ENCODE results near the gene C6orf132. TPM values are rescaled to one million over a fixed set of nuclear protein-coding genes. Genes with fewer than 3 reads are reported as not detected.

C6orf132 gene
- total and polyA plus RNA-seq, 2 experiments from 2014 or later: 22.2 to 40.9 TPM

DNA sequence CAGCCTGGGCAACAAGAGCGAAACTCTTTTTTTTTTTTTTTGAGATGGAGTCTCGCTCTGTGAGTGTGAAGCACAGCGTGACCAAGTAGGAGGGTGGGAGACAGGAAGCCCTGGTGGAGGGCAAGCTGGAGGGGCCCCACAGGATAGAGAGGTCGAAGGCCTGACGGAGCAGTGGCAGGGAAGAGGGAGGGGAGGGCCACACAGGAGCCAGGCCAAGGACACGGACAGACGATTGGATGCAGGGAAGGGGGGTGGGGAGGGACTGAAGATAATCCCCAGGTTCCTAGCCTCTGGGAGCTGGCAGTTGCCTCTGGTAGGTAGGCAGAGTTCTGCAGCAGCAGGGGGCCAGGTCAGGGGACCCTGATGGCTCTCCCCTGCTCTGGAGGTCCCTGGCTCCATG lies 20.0 kb upstream of the C6orf132 start (continued):
- TF ChIP-seq, protein P1, sequence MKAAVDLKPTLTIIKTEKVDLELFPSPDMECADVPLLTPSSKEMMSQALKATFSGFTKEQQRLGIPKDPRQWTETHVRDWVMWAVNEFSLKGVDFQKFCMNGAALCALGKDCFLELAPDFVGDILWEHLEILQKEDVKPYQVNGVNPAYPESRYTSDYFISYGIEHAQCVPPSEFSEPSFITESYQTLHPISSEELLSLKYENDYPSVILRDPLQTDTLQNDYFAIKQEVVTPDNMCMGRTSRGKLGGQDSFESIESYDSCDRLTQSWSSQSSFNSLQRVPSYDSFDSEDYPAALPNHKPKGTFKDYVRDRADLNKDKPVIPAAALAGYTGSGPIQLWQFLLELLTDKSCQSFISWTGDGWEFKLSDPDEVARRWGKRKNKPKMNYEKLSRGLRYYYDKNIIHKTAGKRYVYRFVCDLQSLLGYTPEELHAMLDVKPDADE (IDR thresholded peaks at IDR 0.05): no peak
- TF ChIP-seq EZH2phosphoT487 (IDR thresholded peaks at IDR 0.05; ENCODE audit: unreplicated experiment): no peak
- TF ChIP-seq, protein P2, sequence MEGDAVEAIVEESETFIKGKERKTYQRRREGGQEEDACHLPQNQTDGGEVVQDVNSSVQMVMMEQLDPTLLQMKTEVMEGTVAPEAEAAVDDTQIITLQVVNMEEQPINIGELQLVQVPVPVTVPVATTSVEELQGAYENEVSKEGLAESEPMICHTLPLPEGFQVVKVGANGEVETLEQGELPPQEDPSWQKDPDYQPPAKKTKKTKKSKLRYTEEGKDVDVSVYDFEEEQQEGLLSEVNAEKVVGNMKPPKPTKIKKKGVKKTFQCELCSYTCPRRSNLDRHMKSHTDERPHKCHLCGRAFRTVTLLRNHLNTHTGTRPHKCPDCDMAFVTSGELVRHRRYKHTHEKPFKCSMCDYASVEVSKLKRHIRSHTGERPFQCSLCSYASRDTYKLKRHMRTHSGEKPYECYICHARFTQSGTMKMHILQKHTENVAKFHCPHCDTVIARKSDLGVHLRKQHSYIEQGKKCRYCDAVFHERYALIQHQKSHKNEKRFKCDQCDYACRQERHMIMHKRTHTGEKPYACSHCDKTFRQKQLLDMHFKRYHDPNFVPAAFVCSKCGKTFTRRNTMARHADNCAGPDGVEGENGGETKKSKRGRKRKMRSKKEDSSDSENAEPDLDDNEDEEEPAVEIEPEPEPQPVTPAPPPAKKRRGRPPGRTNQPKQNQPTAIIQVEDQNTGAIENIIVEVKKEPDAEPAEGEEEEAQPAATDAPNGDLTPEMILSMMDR (conservative IDR thresholded peaks at IDR 0.05; ENCODE audit: low read depth in 2 of 2): no peak
- TF ChIP-seq ZNF331 (CRISPR knock-in tag; IDR thresholded peaks at IDR 0.05; ENCODE audit: low read depth): no peak
- TF ChIP-seq ZNF114 (CRISPR knock-in tag; IDR thresholded peaks at IDR 0.05): no peak
- TF ChIP-seq STAT1 (IDR thresholded peaks at IDR 0.05; ENCODE audit: unreplicated experiment): no peak

DNA sequence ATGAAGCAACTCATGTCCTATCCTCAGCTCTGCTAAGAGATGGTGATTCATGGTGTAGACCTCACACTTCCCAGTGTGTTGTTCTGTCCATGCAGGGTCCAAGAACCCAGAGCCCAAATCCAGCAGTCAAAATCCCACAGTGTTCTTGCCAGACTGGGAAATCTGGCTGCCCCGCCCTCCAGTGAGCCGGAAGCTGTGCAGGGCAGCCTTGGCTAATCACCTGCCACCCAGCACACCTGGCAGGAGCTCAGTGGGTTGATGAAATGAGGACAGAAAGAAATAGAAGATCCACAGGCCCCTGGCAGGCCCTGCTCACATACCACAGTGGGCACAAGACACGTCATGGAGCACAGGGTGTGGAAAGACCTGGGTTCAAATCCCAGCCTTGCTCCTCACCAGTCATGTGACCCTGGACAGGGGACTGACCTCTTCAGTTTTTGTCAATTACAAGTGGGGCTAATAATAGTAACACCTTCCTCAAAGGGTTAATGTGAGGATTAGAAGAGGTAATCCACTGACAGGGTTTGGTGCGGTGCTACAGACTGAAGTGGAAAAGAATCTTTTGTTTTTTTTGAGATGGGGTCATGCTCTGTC lies 17.1 kb upstream of the C6orf132 start:
- Histone ChIP-seq H3F3A (replicated peaks; ENCODE audit: low read depth) (no peaks in the 10 kb centered on the region; the same call in 1 of the 2 replicates), H3K4me1 (ENCODE audit: insufficient read depth) (peaks cover 14% of the 10 kb centered on the region), H2AFZ (no peak overlapping the region), H3K27me3 (ENCODE audit: insufficient read depth) (no peaks in the 10 kb centered on the region), H3K36me3 (ENCODE audit: insufficient read depth) (no peaks in the 10 kb centered on the region), H4K20me1 (replicated peaks; ENCODE audit: insufficient read depth) (no peaks in the 10 kb centered on the region), H3K4me3 (no peak overlapping the region), H3K4me2 (no peak overlapping the region), H3K79me2 (replicated peaks; ENCODE audit: insufficient read depth) (no peaks in the 10 kb centered on the region), H3K9me2 (ENCODE audit: insufficient read depth) (no peaks in the 10 kb centered on the region), H3K27ac (ENCODE audit: low read depth) (no peak overlapping the region)
- Mint-ChIP-seq H3K4me1 (peaks cover 41% of the 10 kb centered on the region), H3K36me3 (ENCODE audit: low read depth) (no peaks in the 10 kb centered on the region), H3K9me3 (no peaks in the 10 kb centered on the region), H3K4me3 (no peak overlapping the region), H3K27ac (no peak overlapping the region), H3K27me3 (ENCODE audit: insufficient read depth, low read depth, poor library complexity) (peaks cover 13% of the 10 kb centered on the region)
- DNase-seq (ENCODE audit: low spot score): no peak
- no peak for ATAC-seq
- no peak for TF ChIP-seq EZH2phosphoT487 (IDR thresholded peaks at IDR 0.05; ENCODE audit: unreplicated experiment)

DNA sequence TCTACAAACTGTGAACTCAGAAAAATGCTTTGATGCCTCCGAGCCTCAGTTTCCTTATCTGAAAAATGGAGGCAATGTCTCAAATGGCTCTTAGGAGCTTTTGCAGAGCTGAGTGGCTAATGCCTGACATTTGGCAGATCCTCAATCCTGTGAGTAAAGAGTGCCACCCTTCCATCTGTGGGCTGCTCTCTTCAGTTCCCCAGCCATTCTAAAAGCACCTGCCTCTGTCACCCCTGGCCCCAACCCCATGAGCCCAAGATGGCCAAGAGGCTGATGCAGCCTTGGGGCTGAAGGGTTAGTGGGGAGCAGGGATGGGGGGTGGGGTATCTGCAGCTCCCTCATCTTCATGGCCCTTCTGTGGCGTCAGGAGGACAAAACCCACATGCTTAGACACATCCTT lies 16.2 kb upstream of the C6orf132 start:
- Mint-ChIP-seq H3K4me1 (peaks cover 38% of the 10 kb centered on the region), H3K27me3 (ENCODE audit: insufficient read depth, low read depth, poor library complexity) (peaks cover 15% of the 10 kb centered on the region), H3K36me3 (ENCODE audit: low read depth) (no peaks in the 10 kb centered on the region), H3K4me3 (no peak overlapping the region), H3K27ac (no peak overlapping the region), H3K9me3 (no peaks in the 10 kb centered on the region)
- Histone ChIP-seq H2AFZ (no peak overlapping the region), H3K4me3 (no peak overlapping the region), H3F3A (replicated peaks; ENCODE audit: low read depth) (no peaks in the 10 kb centered on the region; the same call in 1 of the 2 replicates), H3K79me2 (replicated peaks; ENCODE audit: insufficient read depth) (no peaks in the 10 kb centered on the region), H3K9me2 (ENCODE audit: insufficient read depth) (no peaks in the 10 kb centered on the region), H3K27me3 (ENCODE audit: insufficient read depth) (no peaks in the 10 kb centered on the region), H4K20me1 (replicated peaks; ENCODE audit: insufficient read depth) (no peaks in the 10 kb centered on the region), H3K36me3 (ENCODE audit: insufficient read depth) (no peaks in the 10 kb centered on the region), H3K4me2 (no peak overlapping the region), H3K27ac (ENCODE audit: low read depth) (no peak overlapping the region), H3K4me1 (ENCODE audit: insufficient read depth) (peaks cover 11% of the 10 kb centered on the region)
- no peak for DNase-seq (ENCODE audit: low spot score)
- ATAC-seq: no peak
- TF ChIP-seq, protein P1 (IDR thresholded peaks at IDR 0.05): no peak
- TF ChIP-seq, protein P2 (conservative IDR thresholded peaks at IDR 0.05; ENCODE audit: low read depth in 2 of 2): no peak
- TF ChIP-seq EZH2 (IDR thresholded peaks at IDR 0.05; ENCODE audit: low read depth, unreplicated experiment) (no peak), ZNF114 (CRISPR knock-in tag; IDR thresholded peaks at IDR 0.05) (no peak), POLR2AphosphoS5 (IDR thresholded peaks at IDR 0.05; ENCODE audit: low read depth) (no peak), EZH2phosphoT487 (IDR thresholded peaks at IDR 0.05; ENCODE audit: unreplicated experiment) (no peak), STAT1 (IDR thresholded peaks at IDR 0.05; ENCODE audit: unreplicated experiment) (no peak), JUNB (IDR thresholded peaks at IDR 0.05; ENCODE audit: unreplicated experiment) (no peak), CREB1 (CRISPR knock-in tag; IDR thresholded peaks at IDR 0.05; ENCODE audit: low read depth) (no peak), NANOG (IDR thresholded peaks at IDR 0.05; ENCODE audit: borderline replicate concordance) (no peak)
- TF ChIP-seq, protein P3, sequence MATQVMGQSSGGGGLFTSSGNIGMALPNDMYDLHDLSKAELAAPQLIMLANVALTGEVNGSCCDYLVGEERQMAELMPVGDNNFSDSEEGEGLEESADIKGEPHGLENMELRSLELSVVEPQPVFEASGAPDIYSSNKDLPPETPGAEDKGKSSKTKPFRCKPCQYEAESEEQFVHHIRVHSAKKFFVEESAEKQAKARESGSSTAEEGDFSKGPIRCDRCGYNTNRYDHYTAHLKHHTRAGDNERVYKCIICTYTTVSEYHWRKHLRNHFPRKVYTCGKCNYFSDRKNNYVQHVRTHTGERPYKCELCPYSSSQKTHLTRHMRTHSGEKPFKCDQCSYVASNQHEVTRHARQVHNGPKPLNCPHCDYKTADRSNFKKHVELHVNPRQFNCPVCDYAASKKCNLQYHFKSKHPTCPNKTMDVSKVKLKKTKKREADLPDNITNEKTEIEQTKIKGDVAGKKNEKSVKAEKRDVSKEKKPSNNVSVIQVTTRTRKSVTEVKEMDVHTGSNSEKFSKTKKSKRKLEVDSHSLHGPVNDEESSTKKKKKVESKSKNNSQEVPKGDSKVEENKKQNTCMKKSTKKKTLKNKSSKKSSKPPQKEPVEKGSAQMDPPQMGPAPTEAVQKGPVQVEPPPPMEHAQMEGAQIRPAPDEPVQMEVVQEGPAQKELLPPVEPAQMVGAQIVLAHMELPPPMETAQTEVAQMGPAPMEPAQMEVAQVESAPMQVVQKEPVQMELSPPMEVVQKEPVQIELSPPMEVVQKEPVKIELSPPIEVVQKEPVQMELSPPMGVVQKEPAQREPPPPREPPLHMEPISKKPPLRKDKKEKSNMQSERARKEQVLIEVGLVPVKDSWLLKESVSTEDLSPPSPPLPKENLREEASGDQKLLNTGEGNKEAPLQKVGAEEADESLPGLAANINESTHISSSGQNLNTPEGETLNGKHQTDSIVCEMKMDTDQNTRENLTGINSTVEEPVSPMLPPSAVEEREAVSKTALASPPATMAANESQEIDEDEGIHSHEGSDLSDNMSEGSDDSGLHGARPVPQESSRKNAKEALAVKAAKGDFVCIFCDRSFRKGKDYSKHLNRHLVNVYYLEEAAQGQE (IDR thresholded peaks at IDR 0.05; ENCODE audit: unreplicated experiment): no peak
